GM13977 (cell line): ENCODE results near the gene COMTD1.
"Not testable (repeated sequence)": the region's sequence is repeated elsewhere in the genome, so short reads cannot be mapped to it uniquely, and the experiment has no call there.

Experiments
- DNase-seq: peaks from one replicate; pipeline ENCODE4 v3.0.0; 2012; ENCODE audit warnings: low spot score
- in situ Hi-C: fragments of 300-500 bp; cut with MboI; formaldehyde crosslinking; loops from one replicate; pipeline ENCODE4 v1.12.0; 2022; ENCODE audit warnings: low sequenced_read_pairs, low pct_unique_long_range_greater_than_20kb, mixed read lengths, inconsistent platforms; ENCODE audit not compliant: unreplicated experiment
- TF ChIP-seq, protein P1 (sequence below): IDR thresholded peaks from 2 replicates; pipeline ENCODE4 v1.5.1; 2012; ENCODE audit warnings: mild to moderate bottlenecking, control low read depth; ENCODE audit not compliant: insufficient read depth; ENCODE audit errors: extremely low read depth, missing control alignments

COMTD1 gene

DNA sequence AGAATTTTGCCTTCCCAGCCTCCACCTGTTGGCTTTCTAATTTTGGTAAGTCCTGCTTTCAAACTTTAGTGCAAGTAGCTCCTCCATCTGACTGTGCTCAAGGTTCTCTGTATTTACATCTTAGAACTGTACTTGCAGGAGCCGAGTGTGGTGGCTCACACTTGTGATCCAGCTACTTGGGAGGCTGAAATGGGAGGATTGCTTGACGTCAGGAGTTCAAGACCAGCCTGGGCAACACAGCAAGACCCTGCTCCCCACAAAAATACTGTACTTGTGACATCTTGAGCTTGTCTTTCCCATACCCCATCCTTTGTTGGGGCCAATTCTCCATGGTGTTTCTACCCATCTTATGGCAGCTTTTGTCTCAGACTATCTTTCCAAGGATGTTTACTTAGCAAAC is 29.8 kb downstream of the COMTD1 start:
- TF ChIP-seq, protein P1, sequence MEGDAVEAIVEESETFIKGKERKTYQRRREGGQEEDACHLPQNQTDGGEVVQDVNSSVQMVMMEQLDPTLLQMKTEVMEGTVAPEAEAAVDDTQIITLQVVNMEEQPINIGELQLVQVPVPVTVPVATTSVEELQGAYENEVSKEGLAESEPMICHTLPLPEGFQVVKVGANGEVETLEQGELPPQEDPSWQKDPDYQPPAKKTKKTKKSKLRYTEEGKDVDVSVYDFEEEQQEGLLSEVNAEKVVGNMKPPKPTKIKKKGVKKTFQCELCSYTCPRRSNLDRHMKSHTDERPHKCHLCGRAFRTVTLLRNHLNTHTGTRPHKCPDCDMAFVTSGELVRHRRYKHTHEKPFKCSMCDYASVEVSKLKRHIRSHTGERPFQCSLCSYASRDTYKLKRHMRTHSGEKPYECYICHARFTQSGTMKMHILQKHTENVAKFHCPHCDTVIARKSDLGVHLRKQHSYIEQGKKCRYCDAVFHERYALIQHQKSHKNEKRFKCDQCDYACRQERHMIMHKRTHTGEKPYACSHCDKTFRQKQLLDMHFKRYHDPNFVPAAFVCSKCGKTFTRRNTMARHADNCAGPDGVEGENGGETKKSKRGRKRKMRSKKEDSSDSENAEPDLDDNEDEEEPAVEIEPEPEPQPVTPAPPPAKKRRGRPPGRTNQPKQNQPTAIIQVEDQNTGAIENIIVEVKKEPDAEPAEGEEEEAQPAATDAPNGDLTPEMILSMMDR, result no peak
- in situ Hi-C loops, result no loop called here

DNA sequence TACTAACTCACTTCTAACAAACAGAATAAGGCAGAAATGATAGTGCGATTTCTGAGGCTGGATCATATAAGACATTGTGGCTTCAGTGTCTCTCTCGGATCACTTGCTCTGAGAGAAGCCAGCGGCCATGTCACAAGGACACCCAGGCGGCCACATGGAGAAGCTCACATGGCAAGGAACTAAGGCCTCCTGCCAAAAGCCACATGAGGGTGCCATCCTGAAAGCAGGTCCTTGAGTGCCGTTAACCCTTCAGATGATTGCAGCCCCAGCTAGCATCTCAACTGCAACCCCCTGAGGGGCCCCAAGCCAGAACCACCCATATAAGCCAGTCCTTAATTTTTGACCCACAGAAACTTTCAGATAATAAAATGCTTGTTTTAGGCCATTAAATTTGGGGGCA is 32.0 kb downstream of the COMTD1 start:
- in situ Hi-C loops, result no loop called here
- TF ChIP-seq, protein P1, result no peak

More for the DNA sequence above, 29.8 kb downstream of the COMTD1 start:
- no peak for DNase-seq

GRCh38 chr10:75203046-75203620 is 32.6 kb downstream of the COMTD1 start:
- DNase-seq, in situ Hi-C loops: not testable (repeated sequence)

More for the DNA sequence above, 32.0 kb downstream of the COMTD1 start:
- no peak for DNase-seq

DNA sequence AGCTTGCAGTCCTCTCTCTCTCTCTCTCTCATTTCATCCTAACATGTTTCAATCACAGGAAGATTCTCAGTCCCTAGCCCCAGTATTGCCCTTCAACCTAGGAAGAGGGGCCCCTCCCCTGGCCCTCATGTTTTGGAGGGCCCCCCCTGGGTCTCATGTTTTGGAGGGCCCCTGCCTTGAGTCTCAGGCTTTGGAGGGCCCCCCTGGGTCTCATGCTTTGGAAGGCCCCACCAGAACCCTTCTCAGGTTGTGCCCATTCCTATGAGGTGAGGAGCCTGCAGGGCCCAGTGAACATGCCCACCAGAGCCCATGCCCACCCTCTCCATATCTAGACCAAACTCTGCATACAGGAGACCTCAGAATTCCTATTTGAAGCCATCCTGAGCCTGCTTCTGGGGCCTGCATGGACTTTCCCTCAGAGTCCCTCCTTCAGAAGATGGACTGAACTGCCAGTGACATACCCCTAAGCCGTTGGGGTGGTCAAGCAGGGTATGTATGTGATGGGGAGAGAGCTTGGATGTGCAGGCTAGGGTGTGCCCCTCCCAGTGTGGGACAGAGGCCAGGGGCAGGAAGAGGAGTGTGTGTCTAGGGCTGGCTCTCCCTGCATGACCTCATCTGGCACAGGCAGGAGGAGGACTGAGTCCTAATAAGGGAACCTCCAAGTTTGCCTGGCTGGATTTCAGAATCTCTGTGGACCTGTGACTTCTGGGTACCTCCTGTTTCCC is 33.3 kb downstream of the COMTD1 start:
- in situ Hi-C loops, result no loop called here
- DNase-seq, result no peak

DNA sequence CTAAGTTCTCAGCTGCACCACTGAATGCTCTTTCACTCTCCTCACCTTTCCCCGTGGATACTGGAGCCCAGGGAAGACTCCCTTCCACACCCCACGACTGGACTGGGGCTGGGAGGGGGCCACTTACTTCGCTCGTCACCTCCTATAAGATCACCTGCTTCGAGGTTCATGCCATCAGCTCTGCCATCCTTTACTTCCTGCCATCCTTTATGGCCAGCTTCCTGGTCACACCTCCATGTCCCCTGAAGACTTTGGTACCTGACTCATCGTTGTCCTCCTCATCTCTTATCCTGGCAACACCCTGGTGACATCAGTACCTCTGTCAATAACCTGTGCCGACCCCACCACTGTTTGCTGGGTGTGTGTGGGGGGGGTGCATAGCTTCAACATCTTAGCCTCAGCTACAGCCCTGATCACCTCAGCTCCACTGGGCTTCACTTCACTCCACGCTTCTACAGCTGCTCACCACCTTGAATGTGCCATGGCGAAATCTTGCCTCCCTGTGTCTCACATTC is 33.9 kb downstream of the COMTD1 start:
- TF ChIP-seq, protein P1, result no peak
- in situ Hi-C loops, result no loop called here
- no peak for DNase-seq

More for the DNA sequence above, 33.3 kb downstream of the COMTD1 start:
- TF ChIP-seq, protein P1, result no peak

DNA sequence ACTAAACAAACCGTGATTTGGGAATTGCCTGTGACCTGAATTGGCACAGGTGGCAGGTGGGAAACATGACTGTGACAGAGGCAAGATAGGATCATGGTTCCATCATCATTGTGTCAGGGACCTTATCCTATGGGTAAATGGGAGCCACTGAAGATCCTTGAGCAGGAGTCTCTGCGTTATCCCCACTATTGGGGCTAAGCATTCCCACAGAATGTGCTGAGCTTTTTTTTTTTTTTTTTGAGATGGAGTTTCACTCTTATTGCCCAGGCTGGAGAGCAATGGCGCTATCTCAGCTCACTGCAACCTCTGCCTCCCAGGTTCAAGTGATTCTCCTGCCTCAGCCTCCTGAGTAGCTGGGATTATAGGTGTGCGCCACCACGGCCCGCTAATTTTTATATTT is 35.8 kb downstream of the COMTD1 start:
- DNase-seq, in situ Hi-C loops: not testable (repeated sequence)

DNA sequence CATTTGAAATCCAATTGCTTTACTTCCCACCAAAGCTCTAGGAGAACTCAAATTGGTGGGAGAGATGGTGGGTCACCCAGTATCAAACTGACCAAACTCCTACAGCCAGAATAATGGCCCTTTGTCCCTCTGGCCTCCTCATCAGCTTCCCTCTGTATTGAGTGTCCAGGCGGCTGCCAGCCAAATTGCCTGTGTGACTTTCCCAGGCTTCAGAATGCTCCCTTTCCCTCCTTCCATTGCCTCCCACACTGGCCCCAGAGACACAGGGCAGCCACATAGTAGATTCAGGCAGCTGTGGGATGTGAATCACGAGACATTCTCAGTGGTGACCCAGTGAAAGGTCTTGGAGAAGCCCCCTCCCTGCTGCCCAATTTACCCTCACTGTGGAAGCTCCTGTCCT is 37.9 kb downstream of the COMTD1 start:
- in situ Hi-C loops, result no loop called here
- no peak for DNase-seq
- TF ChIP-seq, protein P1, result no peak
